ENCODE measurements around the gene COG8.
"Not testable (repeated sequence)": the region's sequence is repeated elsewhere in the genome, so short reads cannot be mapped to it uniquely, and the experiment has no call there.

Gene COG8

GRCh38 chr16:69318177-69318910 lies 21.0 kb downstream of the COG8 start:
- no peak for DNase-seq

- DNase-seq, result no peak
Measured at GRCh38 chr16:69316595-69317034, 22.7 kb downstream of the COG8 start.

GRCh38 chr16:69315486-69316311 lies 23.7 kb downstream of the COG8 start:
- no peak for DNase-seq

- DNase-seq, result no peak
Measured at GRCh38 chr16:69314534-69314933, 24.8 kb downstream of the COG8 start.

- DNase-seq, result no peak
Measured at GRCh38 chr16:69313469-69313868, 25.9 kb downstream of the COG8 start.

GRCh38 chr16:69311533-69312387 lies 27.6 kb downstream of the COG8 start:
- DNase-seq, result no peak

- DNase-seq, result peak; percentile 84
Measured at GRCh38 chr16:69310653-69311532, 28.5 kb downstream of the COG8 start, which contains the start of gene VPS4A. Gene VPS4A (plus strand): TSS chr16:69311350. CDS start chr16:69311512, 162 bp downstream.

GRCh38 chr16:69309316-69309715 lies 30.0 kb downstream of the COG8 start:
- no peak for DNase-seq

- DNase-seq, result no peak
Measured at GRCh38 chr16:69307856-69308255, 31.5 kb downstream of the COG8 start.

- no peak for DNase-seq
Measured at GRCh38 chr16:69307091-69307490, 32.3 kb downstream of the COG8 start.

- DNase-seq, result no peak
Measured at GRCh38 chr16:69306031-69306430, 33.3 kb downstream of the COG8 start.

GRCh38 chr16:69302301-69302700 lies 37.1 kb downstream of the COG8 start:
- DNase-seq, result no peak

GRCh38 chr16:69301861-69302260 lies 37.5 kb downstream of the COG8 start:
- no peak for DNase-seq

- DNase-seq, result no peak
Measured at GRCh38 chr16:69301187-69301586, 38.2 kb downstream of the COG8 start.

- DNase-seq, result no peak
Measured at GRCh38 chr16:69298261-69298660, 41.1 kb downstream of the COG8 start.

GRCh38 chr16:69296771-69297170 lies 42.6 kb downstream of the COG8 start:
- DNase-seq, result not testable (repeated sequence)

GRCh38 chr16:69294051-69294450 lies 45.3 kb downstream of the COG8 start:
- DNase-seq, result no peak

- DNase-seq, result no peak
Measured at GRCh38 chr16:69293401-69293800, 46.0 kb downstream of the COG8 start.

GRCh38 chr16:69291657-69292056 lies 47.7 kb downstream of the COG8 start:
- DNase-seq, result not testable (repeated sequence)

GRCh38 chr16:69286941-69287713 lies 52.2 kb downstream of the COG8 start:
- peak; percentile 19 for DNase-seq

GRCh38 chr16:69285240-69285639 lies 54.1 kb downstream of the COG8 start:
- DNase-seq, result no peak

All from GF-D8 (cell line).